GM21367 (cell line): ENCODE data around the gene KIR3DL2.
"Not testable (repeated sequence)": the region's sequence is repeated elsewhere in the genome, so short reads cannot be mapped to it uniquely, and the experiment has no call there.

ENCODE experiments used
- ATAC-seq: cut with Tn5 transposase; IDR thresholded peaks from one replicate; pipeline ENCODE4 v1.9.1; 2021; ENCODE audit not compliant: unreplicated experiment

Gene KIR3DL2

DNA sequence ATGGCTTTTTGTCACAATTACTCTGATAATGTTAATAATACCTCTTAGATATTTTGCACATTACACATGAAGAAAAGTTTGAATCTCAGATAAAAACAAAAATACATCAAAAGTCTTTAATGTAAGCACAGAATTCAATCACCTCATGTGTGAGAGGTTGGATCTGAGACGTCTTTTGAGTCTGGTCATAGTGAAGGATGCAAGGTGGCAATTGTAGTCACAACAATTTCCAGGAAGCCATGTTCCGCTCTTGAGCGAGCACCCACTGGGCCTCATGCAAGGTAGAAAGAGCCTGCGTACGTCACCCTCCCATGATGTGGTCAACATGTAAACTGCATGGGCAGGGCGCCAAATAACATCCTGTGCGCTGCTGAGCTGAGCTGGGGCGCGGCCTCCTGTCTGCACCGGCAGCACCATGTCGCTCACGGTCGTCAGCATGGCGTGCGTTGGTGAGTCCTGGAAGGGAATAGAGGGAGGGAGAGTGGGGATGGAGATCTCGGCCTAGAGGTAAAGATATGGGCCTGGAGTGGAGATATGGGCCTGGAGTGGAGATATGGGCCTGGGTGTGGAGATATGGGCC lies at the start of gene KIR3DL2:
KIR3DL2 (plus strand) TSS at position 383 of the 580 bp plus-strand sequence; CDS start at position 416, 33 bp downstream.
- ATAC-seq = not testable (repeated sequence)

DNA sequence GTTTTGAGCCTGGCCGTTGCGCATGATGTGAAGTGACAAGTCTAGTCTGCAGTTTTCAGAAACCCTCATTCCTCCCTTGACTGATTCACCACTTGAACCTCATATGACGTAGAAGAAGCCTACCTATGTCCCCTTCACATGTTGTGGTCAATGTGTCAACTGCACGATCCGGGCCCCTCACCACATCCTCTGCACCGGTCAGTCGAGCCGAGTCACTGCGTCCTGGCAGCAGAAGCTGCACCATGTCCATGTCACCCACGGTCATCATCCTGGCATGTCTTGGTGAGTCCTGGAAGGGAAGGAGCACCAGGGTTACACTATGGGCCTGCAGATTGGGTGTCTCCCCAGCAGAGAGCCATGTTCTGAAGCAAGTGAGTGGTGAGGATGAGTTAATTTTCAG lies 46.8 kb upstream of the KIR3DL2 start, which contains the start of gene KIR2DL4:
KIR2DL4 (plus strand) TSS at position 201 of the 400 bp plus-strand sequence; CDS start at position 243, 42 bp downstream.
- ATAC-seq = no peak

DNA sequence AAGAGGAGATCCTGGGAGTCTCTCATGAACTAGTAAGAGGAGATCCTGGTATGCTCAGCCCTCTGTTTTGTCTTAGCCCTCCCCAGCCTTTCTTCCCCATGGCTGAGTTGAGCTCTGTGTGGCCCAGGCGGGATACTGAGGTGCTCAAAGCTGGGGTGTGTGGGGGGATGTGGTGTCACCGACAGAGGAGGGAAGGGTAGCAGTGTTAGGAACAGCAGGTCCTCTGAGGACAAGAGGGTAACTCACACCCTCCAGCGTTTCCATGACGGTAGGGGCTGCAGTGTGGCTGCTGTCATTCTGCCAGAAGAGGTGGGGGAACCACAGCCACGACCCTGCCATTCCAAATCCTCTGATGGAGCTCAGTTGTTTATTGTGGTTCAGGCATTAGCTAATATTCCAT lies 46.1 kb upstream of the KIR3DL2 start:
- ATAC-seq = no peak

DNA sequence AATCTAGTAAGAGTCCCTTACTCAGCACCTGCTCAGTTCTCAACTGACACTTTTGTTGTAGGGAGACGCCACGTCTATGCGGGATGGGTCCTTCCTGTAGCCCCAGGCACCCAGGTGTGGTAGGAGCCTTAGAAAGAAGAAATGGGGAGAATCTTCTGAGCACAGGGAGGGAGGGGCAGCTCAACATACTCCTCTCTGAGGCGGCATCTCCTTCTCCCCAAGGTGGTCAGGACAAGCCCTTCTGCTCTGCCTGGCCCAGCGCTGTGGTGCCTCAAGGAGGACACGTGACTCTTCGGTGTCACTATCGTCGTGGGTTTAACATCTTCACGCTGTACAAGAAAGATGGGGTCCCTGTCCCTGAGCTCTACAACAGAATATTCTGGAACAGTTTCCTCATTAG lies 45.7 kb upstream of the KIR3DL2 start:
- no peak for ATAC-seq

DNA sequence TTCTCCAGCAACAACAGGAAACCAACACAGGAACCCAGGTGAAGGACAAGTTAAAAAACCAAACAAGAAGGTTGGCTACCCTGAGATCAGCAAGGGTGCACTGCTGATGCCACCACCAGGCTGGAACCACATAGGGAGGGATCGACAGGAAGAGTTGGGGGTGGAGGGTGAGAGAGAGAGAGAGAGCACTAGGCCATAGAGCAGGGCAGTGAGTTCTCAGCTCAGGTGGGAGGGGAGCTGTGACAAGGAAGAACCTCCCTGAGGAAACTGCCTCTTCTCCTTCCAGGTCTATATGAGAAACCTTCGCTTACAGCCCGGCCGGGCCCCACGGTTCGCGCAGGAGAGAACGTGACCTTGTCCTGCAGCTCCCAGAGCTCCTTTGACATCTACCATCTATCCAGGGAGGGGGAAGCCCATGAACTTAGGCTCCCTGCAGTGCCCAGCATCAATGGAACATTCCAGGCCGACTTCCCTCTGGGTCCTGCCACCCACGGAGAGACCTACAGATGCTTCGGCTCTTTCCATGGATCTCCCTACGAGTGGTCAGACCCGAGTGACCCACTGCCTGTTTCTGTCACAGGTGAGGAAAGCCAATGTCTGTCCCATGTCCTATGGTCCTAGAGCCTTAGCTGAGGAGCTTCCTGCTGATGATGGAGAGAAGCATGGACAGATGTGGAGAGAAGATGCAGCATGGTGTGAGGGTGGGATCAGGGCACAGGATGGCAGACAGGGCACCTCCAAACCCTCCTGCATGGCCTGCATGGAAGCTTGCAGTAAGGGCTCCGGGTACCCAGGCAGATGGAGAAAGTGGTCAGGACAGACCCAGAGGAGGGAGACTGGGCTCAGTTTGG lies 44.4 kb upstream of the KIR3DL2 start:
- no peak for ATAC-seq

DNA sequence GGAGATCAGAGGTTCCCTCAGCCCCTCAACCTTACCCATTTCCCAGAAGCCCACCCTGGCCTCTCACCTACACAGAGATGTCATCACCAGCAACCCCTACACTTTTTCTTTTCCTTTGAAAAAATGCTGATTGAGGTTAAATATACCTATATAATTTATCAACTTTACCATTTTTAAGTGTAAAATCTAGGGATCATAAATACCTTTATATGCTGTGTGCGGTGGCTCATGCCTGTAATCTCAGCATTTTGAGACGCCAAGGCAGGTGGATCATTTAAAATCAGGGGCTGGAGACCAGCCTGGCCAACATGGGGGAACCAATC lies 43.8 kb upstream of the KIR3DL2 start:
- no peak for ATAC-seq

DNA sequence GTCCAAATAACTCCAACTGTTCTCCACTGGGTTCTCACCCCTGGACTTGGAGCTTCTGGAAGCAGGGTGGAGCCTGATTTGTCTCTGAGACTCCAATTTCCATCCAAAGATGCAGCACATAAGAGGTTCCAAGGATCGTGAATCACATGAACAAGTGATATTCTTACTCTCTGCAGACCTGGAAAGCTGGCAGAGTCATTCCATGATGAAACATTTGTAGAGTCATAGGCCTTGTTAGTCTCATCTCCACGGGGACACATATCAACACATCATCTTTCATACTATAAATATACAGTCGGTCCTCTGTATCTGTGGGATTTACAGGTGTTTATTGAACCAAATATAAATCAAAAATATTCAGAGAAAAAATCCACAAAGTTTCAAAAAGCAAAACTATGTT lies 35.7 kb upstream of the KIR3DL2 start:
- not testable (repeated sequence) for ATAC-seq

DNA sequence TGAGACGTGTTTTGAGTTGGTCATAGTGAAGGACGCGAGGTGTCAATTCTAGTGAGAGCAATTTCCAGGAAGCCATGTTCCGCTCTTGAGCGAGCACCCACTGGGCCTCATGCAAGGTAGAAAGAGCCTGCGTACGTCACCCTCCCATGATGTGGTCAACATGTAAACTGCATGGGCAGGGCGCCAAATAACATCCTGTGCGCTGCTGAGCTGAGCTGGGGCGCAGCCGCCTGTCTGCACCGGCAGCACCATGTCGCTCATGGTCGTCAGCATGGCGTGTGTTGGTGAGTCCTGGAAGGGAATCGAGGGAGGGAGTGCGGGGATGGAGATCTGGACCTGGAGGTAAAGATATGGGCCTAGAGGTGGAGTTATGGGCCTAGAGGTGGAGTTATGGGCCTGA lies 34.0 kb upstream of the KIR3DL2 start, which contains the start of gene KIR3DL1:
KIR3DL1 (plus strand) TSS at position 218 of the 400 bp plus-strand sequence.
- ATAC-seq = not testable (repeated sequence)

DNA sequence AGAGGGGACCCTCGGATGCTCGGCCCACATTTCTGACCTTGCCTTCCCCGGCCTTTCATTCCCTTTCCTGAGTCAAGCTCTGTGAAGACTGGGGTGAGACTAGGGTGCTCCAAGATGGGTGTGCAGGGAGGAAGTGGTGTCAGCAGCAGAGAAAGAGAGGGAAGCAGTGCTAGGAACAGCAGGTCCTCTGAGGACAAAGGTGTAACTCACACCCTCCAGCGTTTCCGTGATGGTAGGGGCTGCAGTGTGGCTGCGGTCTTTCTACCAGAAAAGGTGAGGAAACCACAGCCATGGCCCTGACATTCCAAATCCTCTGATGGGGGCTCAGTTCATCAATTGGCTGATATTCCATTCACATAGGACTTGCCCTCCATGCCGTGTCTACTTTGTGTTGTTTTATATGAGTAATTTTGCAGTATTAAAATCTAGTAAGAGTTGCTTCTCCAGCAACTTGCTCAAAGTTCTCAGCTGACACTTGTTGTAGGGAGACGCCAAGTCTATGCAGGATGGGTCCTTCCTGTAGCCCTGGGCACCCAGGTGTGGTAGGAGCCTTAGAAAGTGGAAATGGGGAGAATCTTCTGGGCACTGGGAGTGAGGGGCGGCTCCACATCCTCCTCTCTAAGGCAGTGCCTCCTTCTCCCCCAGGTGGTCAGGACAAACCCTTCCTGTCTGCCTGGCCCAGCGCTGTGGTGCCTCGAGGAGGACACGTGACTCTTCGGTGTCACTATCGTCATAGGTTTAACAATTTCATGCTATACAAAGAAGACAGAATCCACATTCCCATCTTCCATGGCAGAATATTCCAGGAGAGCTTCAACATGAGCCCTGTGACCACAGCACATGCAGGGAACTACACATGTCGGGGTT lies 32.3 kb upstream of the KIR3DL2 start:
- ATAC-seq = no peak

DNA sequence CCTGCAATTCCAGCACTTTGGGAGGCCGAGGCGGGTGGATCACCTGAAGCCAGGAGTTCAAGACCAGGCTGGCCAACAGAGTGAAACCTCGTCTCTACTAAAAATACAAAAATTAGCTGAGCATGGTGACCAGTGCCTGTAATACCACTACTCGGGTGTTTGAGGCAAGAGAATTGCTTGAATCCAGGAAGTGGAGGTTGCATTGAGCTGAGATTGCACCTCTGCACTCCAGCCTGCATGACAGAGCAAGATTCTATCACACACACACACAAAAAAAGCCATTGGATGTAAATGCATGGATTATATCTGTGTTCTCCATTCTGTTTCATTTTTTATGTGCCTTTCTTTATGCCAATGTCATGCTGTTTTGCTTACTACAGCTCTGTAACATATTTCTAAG lies 25.8 kb upstream of the KIR3DL2 start:
- ATAC-seq = not testable (repeated sequence)

DNA sequence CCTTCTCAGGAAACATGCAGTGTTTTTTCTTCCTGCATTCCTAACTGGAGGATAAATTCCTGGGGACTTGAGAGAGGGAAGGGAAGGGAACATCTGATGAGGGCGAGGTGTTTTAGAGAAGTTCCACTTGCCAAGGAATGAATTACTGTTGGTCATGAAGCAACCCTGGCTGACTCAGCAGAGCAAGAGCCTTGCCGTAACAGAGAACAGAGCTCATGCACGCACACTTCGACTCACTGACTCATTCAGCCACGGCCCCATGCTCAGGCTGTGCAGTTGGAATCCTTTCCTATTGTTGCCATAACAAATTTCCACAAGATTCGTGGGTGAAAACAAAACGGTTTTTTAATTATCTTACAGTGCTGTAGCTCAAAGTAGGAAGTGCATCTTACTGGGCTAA lies 24.9 kb upstream of the KIR3DL2 start:
- ATAC-seq = not testable (repeated sequence)

DNA sequence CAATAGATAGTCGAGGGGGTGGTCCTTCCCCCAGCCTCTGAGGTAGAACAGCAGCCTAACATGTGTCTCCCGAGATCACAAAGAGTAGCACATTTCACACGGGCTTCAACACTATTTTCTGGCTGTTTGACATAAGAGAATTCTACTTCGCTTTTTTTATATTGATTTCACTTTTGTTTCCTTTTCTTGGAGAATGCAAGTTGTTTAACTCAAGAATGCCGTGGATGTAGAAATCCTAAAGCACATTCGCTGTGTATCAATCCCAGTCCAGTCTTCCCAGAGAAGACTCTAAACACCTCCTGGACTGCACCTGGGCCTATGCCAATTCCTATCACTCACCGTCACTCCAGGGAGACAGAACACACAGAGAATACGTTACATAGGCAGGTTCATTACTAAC lies 22.2 kb upstream of the KIR3DL2 start:
- not testable (repeated sequence) for ATAC-seq

DNA sequence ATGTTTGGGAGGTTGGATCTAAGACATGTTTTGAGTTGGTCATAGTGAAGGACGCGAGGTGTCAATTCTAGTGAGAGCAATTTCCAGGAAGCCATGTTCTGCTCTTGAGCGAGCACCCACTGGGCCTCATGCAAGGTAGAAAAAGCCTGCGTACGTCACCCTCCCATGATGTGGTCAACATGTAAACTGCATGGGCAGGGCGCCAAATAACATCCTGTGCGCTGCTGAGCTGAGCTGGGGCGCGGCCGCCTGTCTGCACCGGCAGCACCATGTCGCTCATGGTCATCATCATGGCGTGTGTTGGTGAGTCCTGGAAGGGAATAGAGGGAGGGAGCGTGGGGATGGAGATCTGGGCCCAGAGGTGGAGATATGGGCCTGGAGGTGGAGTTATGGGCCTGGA lies 17.7 kb upstream of the KIR3DL2 start, which contains the start of gene KIR2DS4:
KIR2DS4 (plus strand) TSS at position 181 of the 400 bp plus-strand sequence.
- not testable (repeated sequence) for ATAC-seq

DNA sequence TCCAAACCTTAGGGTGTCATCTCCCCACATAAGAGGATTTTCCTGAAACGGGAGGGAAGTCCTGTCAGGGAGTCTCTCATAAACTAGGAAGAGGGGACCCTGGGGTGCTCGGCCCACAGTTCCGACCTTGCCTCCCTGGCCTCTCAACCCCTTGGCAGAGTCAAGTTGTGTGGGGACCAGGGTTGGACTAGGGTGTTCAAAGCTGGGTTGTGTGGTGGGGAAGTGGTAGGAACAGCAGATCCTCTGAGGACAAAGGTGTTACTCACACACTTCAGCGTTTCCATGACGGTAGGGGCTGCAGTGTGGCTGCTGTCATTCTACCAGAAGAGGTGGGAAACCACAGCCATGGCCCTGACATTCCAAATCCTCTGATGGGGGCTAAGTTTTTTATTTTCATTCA lies 15.1 kb upstream of the KIR3DL2 start:
- not testable (repeated sequence) for ATAC-seq

DNA sequence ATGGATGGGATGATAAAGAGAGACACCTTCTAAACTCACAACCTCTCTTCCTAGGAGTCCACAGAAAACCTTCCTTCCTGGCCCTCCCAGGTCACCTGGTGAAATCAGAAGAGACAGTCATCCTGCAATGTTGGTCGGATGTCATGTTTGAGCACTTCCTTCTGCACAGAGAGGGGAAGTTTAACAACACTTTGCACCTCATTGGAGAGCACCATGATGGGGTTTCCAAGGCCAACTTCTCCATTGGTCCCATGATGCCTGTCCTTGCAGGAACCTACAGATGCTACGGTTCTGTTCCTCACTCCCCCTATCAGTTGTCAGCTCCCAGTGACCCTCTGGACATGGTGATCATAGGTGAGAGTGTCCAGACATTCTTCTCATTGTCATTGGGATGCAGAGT lies 12.7 kb upstream of the KIR3DL2 start:
- not testable (repeated sequence) for ATAC-seq

DNA sequence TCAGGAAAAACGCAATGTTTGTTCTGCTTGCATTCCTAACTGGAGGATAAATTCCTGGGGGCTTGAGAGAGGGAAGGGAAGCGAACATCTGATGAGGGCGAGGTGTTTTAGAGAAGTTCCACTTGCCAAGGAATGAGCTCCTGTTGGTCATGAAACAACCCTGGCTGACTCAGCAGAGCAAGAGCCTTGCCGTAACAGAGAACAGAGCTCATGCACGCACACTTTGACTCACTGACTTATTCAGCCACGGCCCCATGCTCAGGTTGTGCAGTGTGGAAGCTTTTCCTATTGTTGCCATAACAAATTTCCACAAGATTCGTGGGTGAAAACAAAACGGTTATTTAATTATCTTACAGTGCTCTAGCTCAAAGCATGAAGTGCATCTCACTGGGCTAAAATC lies 7.1 kb upstream of the KIR3DL2 start:
- ATAC-seq = not testable (repeated sequence)

DNA sequence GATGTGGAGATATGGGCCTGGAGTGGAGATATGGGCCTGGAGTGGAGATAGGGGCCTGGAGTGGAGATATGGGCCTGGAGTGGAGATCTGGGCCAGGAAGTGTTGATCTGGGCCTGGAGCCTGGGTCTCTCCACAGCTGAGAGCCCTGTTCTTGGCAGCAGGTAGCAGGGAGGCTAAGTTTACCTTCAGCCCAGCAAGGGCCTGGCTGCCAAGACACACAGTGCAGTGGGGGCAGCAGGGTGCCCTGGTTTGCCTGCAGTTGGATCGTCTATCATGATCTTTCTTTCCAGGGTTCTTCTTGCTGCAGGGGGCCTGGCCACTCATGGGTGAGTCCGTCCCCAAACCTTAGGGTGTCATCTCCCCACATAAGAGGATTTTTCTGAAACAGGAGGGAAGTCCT lies 687 bp downstream of the KIR3DL2 start:
- no peak for ATAC-seq

DNA sequence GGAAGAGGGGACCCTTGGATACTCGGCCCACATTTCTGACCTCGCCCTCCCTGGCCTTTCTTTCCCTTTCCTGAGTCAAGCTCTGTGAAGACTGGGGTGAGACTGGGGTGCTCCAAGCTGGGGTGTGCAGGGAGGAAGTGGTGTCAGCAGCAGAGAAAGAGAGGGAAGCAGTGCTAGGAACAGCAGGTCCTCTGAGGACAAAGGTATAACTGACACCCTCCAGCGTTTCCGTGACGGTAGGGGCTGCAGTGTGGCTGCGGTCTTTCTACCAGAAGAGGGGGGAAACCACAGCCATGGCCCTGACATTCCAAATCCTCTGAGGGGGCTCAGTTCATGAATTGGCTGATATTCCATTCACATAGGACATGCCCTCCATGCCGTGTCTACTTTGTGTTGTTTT lies 1.1 kb downstream of the KIR3DL2 start:
- no peak for ATAC-seq

DNA sequence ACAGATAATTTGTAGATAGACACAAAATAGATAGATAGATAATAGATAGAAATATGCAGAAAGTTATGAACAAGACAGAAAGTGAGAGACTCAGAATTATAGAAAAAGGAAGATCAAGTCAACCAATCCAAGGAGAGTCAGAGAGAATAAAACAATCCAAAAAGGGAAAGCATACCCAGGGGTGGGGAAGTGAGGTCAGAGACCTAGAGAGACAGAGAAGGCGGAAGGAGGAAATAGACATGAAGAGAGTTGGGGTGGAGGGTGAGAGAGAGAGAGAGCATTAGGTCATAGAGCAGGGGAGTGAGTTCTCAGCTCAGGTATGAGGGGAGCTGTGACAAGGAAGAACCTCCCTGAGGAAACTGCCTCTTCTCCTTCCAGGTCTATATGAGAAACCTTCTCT lies 5.0 kb downstream of the KIR3DL2 start:
- not testable (repeated sequence) for ATAC-seq

DNA sequence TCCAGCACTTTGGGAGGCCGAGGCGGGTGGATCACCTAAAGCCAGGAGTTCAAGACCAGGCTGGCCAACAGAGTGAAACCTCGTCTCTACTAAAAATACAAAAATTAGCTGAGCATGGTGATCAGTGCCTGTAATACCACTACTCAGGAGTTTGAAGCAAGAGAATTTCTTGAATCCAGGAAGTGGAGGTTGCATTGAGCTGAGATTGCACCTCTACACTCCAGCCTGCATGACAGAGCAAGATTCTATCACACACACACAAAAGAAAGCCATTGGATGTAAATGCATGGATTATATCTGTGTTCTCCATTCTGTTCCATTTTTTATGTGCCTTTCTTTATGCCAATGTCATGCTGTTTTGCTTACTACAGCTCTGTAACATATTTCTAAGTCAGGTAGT lies 8.2 kb downstream of the KIR3DL2 start:
- ATAC-seq = not testable (repeated sequence)

DNA sequence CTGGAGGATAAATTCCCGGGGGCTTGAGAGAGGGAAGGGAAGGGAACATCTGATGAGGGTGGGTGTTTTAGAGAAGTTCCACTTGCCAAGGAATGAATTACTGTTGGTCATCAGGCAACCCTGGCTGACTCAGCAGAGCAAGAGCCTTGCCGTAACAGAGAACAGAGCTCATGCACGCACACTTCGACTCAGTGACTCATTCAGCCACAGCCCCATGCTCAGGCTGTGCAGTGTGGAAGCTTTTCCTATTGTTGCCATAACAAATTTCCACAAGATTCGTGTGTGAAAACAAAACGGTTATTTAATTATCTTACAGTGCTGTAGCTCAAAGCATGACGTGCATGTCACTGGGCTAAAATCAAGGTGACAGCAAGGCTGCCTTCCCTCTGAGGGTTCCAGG lies 9.2 kb downstream of the KIR3DL2 start:
- not testable (repeated sequence) for ATAC-seq
